Measurements from ENCODE around the gene JAK2.
"Not testable (repeated sequence)": the region's sequence is repeated elsewhere in the genome, so short reads cannot be mapped to it uniquely, and the experiment has no call there.

JAK2 gene

DNA sequence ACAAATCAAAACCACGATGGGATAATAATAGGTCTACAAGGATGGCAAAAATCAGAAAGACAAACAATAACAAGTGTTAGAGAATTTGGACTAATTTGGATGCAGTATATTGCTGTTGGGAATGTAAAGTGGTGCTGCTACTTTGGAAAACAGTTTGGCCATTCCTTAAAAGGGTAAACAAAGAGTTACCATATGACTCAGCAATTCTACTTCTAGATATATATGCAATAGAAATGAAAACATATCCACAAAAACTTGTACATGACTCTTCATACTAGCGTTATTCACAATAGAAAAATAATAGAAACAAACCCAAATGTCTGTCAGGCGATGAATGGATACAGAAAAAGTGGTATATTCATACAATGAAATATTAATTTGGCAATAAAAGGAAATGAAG is 58.3 kb downstream of the JAK2 start:
- no peak for DNase-seq

DNA sequence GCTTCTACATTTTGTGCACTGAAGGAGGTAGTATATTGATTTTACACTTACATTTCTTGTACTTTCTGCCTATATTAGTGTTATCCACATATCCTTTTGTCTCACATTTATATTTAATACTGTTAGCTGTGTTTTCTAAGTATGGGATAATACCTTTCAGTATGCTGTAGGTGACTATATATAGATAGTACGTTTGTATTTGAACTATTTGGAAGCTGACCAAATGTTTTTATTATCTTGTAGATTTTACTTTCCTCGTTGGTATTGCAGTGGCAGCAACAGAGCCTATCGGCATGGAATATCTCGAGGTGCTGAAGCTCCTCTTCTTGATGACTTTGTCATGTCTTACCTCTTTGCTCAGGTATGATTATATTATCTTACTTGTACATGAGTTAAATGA is 59.1 kb downstream of the JAK2 start:
- no peak for DNase-seq

GRCh38 chr9:5052838-5053237 is 67.8 kb downstream of the JAK2 start:
- no peak for DNase-seq

DNA sequence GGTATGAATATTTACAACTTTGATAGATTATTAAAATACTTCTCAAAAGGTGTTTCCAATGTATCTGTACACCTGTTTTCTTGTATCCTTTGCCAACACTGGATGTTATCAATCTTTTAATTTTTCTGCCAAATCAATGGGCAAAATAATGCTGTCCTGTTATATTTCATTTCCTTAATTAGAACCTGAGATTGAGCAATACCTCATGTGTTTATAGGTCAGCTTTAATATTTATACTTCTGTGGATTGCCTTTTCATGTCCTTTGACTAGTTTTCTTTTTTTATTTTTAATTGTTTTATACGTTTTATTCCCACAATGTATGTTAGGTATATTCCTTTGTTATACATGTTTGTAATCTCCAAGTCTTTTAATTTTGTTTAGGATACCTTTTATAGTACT is 77.6 kb downstream of the JAK2 start:
- no peak for DNase-seq

- no peak for DNase-seq
Measured at GRCh38 chr9:5072871-5073270, 87.8 kb downstream of the JAK2 start.

DNA sequence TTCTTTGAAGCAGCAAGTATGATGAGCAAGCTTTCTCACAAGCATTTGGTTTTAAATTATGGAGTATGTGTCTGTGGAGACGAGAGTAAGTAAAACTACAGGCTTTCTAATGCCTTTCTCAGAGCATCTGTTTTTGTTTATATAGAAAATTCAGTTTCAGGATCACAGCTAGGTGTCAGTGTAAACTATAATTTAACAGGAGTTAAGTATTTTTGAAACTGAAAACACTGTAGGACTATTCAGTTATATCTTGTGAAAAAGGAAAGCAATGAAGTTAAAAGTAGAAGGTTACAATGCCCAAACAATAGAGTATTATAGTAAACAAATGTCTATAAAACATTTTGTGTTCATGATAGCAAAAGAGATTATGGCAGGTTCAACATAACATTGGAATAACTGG is 88.6 kb downstream of the JAK2 start:
- no peak for DNase-seq

DNA sequence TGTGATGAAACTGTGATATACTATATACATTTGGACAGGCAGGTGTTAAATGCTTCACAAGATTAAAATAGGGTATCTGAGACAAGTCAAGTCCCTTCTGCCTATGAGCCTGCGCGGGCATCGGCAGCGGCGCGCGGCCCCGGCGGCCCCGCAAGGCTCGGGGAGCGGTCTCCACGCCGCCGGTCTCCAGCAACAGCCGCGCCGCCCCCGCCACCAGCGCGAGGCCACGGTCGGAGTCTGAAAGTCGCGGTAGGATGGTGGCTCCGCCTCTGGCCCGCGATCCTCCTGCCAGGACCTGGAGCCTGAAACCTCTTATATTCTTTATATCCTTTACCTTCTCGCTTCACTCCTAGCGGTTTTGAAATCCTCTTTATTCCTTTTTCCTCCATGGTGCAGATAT is 100.9 kb downstream of the JAK2 start:
- DNase-seq: no peak

GRCh38 chr9:5089737-5090136 is 104.7 kb downstream of the JAK2 start:
- DNase-seq: no peak

- DNase-seq: no peak
Measured at GRCh38 chr9:5095795-5096194, 110.7 kb downstream of the JAK2 start.

- DNase-seq: no peak
Measured at GRCh38 chr9:5099466-5099865, 114.4 kb downstream of the JAK2 start.

DNA sequence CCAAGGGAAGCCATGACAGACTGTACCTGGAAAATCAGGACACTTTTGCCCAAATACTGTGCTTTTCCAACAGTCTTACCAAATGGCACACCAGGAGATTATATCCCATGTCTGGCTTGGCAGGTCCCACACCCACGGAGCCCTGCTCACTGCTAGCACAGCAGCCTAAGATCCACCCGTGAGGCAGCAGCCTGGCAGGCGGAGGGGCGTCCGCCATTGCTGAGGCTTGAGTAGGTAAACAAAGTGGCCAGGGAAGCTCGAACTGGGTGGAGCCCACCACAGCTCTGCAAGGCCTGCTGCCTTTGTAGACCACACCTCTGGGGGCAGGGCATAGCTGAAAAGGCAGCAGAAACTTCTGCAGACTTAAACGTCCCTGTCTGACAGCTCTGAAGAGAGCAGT is 116.1 kb downstream of the JAK2 start:
- DNase-seq: not testable (repeated sequence)

DNA sequence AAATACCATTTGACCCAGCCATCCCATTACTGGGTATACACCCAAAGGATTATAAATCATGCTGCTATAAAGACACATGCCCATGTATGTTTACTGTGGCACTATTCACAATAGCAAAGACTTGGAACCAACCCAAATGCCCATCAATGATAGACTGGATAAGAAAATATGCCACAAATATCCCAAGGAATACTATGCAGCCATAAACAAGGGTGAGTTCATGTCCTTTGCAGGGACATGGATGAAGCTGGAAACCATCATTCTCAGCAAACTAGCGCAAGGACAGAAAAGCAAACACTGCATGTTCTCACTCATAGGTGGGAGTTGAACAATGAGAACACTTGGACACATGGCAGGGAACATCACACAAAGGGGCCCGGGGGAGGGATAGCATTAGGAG is 121.4 kb downstream of the JAK2 start:
- DNase-seq: not testable (repeated sequence)

DNA sequence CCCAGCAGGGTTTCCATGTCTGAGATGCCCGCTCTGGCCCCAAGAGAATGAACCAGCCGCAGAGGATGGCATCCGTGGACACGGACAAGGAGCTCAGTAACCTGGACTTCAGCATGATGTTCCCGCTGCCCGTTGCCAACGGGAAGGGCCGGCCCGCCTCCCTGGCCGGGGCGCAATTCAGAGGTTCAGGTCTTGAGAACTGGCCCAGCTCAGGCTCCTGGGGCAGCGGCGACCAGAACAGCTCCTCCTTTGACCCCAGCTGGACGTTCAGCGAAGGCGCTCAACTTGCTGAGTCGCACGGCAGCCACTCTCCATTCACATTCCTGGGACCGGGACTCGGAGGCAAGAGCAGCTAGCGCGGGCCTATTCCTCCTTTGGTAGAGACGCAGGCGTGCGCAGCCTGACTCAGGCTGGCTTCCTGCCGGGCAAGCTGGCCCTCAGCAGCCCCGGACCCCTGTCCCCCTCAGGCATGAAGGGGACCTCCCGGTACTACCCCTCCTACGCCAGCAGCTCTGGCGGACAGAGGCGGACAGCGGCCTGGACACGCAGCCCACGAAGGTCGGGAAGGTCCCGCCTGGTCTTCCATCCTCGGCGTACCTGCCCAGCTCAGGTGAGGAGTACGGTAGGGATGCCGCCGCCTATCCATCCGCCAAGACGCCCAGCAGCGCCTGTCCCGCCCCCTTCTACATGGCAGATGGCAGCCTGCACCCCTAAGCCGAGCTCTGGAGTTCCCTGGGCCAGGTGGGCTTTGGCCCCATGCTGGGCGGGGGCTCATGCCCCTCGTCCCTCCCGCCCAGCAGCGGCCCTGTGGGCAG is 126.0 kb downstream of the JAK2 start:
- no peak for DNase-seq

- DNase-seq: no peak
Measured at GRCh38 chr9:5111696-5112095, 126.6 kb downstream of the JAK2 start.

DNA sequence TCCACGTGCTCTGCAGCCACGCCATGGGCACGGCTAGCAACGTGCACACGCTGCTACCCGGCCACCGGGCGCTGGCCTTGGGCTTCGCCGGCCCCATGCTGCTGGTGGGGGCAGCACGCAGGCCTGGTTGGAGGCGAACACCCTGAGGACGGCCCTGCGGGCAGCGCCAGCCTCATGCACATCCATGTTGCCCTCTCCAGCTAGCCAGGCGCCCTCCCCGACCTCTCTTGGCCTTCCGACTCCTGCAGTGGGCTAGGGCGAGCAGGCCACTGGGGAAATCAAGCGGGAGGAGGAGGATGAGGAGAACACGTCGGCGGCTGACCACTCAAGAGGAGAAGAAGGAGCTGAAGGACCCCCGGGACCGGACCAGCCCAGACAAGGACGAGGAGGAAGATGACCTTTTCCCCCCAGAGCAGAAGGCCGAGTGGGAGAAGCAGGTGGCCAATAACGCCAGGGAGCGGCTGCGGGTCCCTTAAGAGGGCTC is 127.1 kb downstream of the JAK2 start:
- no peak for DNase-seq

- DNase-seq: no peak
Measured at GRCh38 chr9:5112646-5113045, 127.6 kb downstream of the JAK2 start.

- no peak for DNase-seq
Measured at GRCh38 chr9:5113523-5113922, 128.5 kb downstream of the JAK2 start.

DNA sequence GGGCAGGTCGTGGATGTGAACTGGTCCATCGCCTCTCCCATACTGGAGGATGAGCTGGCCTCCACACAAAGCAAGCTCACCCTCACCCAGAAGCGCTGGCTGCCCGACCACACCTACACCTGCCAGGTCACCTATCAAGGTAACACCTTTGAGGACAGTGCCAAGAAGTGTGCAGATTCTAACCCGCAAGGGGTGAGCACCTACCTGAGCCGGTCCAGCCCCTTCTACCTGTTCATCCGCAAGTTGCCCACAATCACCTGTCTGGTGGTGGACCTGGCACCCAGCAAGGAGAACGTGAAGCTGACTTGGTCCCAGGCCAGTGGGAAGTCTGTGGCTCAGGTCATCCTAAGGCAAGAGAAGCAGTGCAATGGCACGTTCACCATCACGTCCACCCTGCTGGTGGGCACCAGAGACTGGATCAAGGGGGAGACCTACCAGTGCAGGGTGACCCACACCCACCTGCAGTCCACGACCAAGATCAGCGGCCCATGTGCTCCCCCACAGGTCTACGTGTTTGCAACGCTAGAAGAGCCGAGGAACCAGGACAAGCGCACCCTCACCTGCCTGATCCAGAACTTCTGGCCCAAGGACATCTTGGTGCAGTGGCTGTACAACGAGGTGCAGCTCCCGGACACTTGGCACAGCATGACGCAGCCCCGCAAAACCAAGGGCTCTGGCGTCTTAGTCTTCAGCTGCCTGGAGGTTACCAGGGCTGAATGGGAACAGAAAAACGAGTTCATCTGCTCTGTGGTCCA is 129.1 kb downstream of the JAK2 start:
- no peak for DNase-seq

- no peak for DNase-seq
Measured at GRCh38 chr9:5122116-5122515, 137.0 kb downstream of the JAK2 start.

GRCh38 chr9:5122516-5122915 is 137.4 kb downstream of the JAK2 start:
- no peak for DNase-seq

DNA sequence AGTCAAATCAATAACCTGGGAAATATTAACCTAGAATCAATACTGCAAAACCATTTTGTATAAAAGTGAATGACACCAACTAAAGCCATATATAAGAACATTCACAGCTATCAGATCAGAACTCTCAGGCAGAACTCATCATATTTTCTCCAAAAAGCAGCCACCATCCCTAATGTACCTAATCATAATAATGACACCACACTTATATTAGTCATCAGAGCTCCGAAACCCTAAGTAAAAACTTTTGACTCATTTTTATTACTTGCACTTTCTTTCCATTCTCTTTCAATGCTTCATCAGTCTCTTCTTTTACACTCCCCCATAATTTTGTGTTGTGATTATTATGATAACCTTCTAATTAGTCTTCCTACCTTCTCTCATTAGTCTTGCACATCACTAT is 155.1 kb downstream of the JAK2 start:
- no peak for DNase-seq

DNA sequence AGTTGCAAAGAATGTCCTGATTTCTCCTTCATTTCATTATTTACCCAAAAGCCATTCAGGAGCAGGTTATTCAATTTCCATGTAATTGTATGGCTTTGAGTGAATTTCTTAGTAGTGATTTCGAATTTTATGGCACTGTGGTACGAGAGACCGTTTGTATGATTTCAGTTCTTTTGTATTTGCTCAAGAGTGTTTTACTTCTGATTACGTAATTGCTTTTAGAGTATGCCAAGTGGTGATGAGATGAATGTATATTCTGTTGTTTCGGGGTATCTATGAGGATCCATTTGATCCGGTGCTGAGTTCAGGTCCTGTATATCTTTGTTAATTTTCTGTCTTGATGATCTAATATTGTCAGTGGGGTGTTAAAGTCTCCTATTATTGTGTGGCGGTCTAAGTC is 159.1 kb downstream of the JAK2 start:
- no peak for DNase-seq

DNA sequence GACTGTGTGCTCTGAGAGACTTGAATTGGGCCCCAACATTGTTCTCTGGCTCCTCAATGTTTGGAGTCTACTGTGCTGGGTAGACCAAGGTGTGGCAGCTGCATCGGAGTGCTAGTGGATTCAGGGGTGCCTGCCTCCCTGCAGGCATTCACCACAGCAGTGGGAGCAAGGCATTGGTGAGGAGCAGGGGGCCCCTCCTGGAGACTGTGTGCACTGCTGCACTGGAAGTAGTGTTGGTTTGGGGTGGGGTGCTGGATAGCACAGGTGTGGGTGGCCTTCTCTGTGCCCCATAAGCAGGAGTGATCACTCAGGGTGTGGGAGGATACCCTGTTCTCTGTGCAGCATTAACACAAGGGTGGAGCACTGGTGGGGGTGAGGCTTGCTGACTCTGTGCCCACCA is 161.2 kb downstream of the JAK2 start:
- DNase-seq: no peak

Measured in DMS79 treated with DMSO at 0.1 percent for 48 hours (cell line).